ENCODE data around the gene TLK2.

Gene TLK2

GRCh38 chr17:62629556-62630364, 151.1 kb downstream of the TLK2 start:
- no peak for DNase-seq (ENCODE audit: low spot score)

- no peak for DNase-seq (ENCODE audit: low spot score)
These were observed 151.9 kb downstream of the TLK2 start for GRCh38 chr17:62630365-62631085.

GRCh38 chr17:62631086-62631935, 152.7 kb downstream of the TLK2 start:
- no peak for DNase-seq (ENCODE audit: low spot score)

- DNase-seq (ENCODE audit: low spot score) = no peak
These were observed 153.6 kb downstream of the TLK2 start for GRCh38 chr17:62631936-62632924.

- no peak for DNase-seq (ENCODE audit: low spot score)
These were observed 159.2 kb downstream of the TLK2 start for GRCh38 chr17:62637809-62638208.

- DNase-seq (ENCODE audit: low spot score) = no peak
These were observed 162.5 kb downstream of the TLK2 start for GRCh38 chr17:62641153-62641552.

- no peak for DNase-seq (ENCODE audit: low spot score)
These were observed 163.3 kb downstream of the TLK2 start for GRCh38 chr17:62641951-62642350.

GRCh38 chr17:62643496-62643895, 164.9 kb downstream of the TLK2 start:
- no peak for DNase-seq (ENCODE audit: low spot score)

GRCh38 chr17:62644487-62645173, 166.0 kb downstream of the TLK2 start:
- DNase-seq (ENCODE audit: low spot score) = no peak

GRCh38 chr17:62648251-62648955, 169.8 kb downstream of the TLK2 start:
- no peak for DNase-seq (ENCODE audit: low spot score)

GRCh38 chr17:62648956-62649294, 170.3 kb downstream of the TLK2 start:
- DNase-seq (ENCODE audit: low spot score) = no peak

GRCh38 chr17:62649570-62649969, 170.9 kb downstream of the TLK2 start:
- no peak for DNase-seq (ENCODE audit: low spot score)

GRCh38 chr17:62650587-62650986, 172.0 kb downstream of the TLK2 start:
- DNase-seq (ENCODE audit: low spot score) = no peak

- DNase-seq (ENCODE audit: low spot score) = no peak
These were observed 173.8 kb downstream of the TLK2 start for GRCh38 chr17:62652251-62653001.

GRCh38 chr17:62653002-62653825, 174.6 kb downstream of the TLK2 start:
- no peak for DNase-seq (ENCODE audit: low spot score)

- no peak for DNase-seq (ENCODE audit: low spot score)
These were observed 175.5 kb downstream of the TLK2 start for GRCh38 chr17:62653826-62654761.

- DNase-seq (ENCODE audit: low spot score) = no peak
These were observed 177.0 kb downstream of the TLK2 start for GRCh38 chr17:62655656-62656055.

Data from NAMALWA (cell line).